SKM-1 (cell line): ENCODE data around the gene AQP1.

Source experiments
- DNase-seq: peaks from one replicate; lab custom pipeline; 2025; ENCODE audit not compliant: unreplicated experiment; lab: John Stamatoyannopoulos, UW

AQP1 gene

GRCh38 chr7:30933124-30933974 lies 21.7 kb downstream of the AQP1 start:
- DNase-seq = no peak

DNA sequence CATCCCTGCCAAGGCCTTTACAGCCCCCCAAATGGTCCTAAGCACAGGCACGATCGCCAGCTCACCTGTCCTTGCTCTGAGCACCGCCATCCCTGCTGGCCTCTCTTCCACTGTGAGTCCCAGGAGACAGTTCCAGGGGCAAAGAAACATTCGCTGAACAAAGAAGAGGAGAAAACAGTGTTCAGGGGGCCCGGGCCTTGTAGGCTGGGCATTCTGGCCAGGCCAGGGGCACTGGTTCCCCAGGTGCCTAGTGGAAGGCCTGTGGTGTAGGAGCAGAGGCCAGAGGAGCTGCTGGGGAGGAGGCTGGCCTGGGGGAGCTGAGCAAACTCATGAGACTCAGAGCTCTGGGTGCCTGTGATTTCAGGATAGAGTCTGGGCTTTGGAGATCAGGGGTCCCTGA lies 22.6 kb downstream of the AQP1 start:
- no peak for DNase-seq

- DNase-seq = no peak
These were observed 23.3 kb downstream of the AQP1 start for GRCh38 chr7:30934732-30935568.

GRCh38 chr7:30935569-30935877 lies 23.9 kb downstream of the AQP1 start:
- DNase-seq = no peak

- no peak for DNase-seq
These were observed 25.1 kb downstream of the AQP1 start for GRCh38 chr7:30936650-30937245.

GRCh38 chr7:30937416-30937815 lies 25.8 kb downstream of the AQP1 start:
- no peak for DNase-seq

GRCh38 chr7:30938435-30939316 lies 27.0 kb downstream of the AQP1 start:
- DNase-seq = peak; percentile 32

DNA sequence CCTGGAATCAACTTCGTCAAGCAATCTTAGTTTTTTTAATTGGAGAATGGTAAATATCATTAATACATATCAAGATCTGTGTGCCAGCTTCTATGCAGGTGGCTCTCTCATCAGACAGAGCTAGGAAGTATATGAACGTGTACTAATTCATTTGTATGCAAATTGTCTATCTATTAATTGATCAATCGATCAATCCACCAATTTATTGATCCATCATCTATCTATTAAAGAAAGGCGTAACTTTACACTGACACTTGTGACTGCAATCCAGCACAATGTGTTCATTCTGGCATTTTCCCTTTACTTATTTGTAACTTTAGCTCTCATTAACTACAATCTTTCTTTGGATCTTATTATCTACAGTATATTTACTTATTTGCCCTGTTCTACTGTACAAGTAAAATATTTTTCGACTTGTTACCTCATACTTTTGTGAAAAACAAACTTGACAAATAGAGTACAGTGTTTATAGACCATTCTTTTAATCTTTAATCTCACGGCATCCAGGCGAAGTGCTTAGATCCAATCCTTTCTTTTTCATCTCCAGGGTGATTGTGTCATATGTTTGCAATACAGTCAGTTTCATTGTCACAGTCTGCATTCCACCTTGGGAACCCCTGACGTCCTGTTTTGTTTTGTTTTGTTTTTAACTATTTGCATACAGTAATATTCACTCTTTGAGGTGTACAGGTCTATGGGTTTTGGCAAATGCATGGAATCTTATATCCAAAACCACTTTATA lies 30.1 kb downstream of the AQP1 start:
- no peak for DNase-seq

GRCh38 chr7:30950197-30950596 lies 38.5 kb downstream of the AQP1 start:
- no peak for DNase-seq

DNA sequence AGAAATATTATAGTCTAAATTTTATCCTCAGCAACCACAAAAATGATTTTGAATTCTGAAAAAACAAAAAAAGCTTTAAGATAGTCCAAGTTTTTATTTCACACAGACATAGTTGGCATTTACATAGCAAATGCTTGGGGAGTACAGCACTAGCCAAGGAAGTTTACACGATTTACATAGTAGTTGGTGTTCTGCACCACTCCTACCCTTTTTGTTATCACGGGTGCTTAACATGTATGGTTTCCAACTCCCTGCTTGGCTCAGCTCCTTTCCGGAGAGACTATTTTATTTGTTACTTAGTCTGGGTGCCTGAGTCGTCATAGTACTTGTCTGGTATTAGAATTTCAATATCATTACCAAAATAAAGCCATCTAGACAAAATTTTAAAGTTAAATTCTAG lies 43.3 kb downstream of the AQP1 start:
- DNase-seq = no peak

GRCh38 chr7:30956704-30957103 lies 45.1 kb downstream of the AQP1 start:
- no peak for DNase-seq

- no peak for DNase-seq
These were observed 52.2 kb downstream of the AQP1 start, which contains the start of gene GHRHR for GRCh38 chr7:30963842-30964241. TSS of gene GHRHR (plus strand) at chr7:30963953. CDS start at chr7:30964069, 116 bp downstream.

DNA sequence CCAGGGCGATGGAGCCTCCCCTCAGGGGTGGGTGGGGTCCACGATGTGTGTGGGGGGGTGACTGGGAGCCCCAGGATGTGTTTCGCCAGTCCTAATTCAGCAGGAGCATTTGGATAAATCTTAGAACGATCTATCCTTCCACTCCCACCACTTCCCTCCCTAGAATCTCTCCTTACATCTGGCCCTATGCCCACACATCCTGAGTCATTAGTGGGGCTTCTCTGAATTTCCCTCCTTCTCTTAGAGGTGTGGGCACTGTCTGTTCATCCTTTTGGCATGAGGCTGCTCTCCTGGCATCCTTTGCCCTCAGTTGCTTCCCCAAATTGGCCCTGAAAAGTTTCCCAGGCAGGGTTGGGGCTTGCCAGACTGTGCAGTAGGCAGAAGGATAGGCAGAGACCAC lies 53.7 kb downstream of the AQP1 start:
- DNase-seq = no peak

DNA sequence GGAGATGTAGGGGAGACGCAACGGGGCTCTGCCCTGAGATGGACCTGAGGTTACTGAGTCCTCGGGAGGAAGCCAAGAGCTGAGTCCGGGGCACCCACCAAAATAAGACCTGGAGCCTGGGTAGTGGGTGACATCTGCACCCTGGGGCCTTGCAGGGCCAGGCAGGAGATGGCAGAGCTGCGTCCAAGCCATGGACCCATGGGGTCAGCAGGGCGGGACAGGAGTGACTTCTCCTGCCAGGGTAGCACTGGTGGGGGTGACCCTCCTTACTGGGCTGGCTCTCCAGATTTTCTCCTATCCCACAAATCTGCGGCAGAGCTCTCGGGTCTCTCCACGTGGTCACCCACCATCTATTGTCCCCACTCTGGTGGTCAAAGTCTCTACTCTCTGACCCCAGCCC lies 54.2 kb downstream of the AQP1 start:
- no peak for DNase-seq

- peak; percentile 36 for DNase-seq
These were observed 56.6 kb downstream of the AQP1 start for GRCh38 chr7:30968294-30968693.

DNA sequence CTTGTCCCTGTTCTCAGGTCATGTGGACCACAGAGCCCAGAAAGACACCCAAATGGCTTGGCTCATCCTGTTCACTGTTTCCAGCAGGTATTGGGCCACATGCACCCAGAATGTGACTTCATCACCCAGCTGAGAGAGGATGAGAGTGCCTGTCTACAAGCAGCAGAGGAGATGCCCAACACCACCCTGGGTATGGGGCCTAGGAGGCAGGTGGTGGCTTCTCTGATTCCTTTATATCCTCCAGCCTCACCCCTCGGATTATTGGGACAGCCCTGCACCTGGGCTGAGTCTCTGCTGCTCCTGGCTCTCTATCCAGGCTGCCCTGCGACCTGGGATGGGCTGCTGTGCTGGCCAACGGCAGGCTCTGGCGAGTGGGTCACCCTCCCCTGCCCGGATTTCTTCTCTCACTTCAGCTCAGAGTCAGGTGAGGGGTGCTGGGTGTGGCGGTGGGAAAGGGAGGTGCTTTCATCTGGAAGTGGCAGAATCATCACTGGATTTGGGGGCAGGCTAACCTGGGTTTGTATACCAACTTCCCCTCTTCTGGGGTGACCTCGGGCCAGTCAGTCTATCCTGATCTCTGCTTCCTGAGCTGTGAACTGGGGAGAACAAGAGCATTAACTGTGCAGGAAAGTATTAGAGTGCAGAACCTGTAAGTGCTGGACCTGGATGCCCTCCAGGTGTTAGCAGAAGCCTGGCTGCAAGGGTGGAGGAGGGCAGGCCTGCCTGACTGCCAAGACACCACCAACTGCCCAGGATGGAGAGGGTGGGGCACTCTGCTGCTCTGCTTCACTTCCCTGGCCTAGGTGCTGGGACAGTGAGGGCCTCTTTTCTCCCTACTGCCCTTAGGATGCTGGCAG lies 57.3 kb downstream of the AQP1 start:
- DNase-seq = no peak

DNA sequence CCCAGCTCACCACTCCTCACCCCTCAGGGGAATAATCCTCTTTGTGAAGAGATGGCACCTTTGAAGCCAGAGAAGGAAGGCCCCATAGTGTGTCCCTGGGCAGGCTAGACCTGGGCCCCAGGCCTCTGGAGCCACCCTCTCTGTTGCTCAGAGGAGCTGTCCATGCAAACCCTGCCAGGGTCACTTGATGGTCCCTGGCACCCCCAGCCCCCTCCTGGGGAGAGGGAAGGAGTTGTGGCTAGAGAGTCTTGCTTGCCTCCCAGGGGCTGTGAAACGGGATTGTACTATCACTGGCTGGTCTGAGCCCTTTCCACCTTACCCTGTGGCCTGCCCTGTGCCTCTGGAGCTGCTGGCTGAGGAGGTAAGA lies 57.9 kb downstream of the AQP1 start:
- no peak for DNase-seq

DNA sequence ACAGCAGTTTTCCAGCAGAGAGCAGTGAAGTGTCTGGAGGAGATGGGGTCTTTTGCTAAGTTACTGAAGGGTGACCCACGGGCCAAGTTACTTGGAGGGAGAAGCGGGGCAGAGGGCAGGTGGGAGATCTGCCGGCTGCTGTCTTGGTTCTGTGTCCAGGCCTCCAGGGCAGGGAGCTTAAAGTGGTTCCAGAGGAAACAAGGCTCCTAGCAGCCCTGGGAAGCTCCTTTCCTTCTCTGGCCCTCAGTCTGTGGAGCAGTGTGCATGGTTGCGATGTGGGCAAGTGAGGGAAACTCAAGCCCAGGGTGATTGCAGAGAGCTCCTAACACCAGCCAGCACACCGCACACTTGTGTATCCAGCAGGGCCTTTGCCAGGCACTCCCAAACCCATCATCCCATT lies 58.4 kb downstream of the AQP1 start:
- DNase-seq = no peak

DNA sequence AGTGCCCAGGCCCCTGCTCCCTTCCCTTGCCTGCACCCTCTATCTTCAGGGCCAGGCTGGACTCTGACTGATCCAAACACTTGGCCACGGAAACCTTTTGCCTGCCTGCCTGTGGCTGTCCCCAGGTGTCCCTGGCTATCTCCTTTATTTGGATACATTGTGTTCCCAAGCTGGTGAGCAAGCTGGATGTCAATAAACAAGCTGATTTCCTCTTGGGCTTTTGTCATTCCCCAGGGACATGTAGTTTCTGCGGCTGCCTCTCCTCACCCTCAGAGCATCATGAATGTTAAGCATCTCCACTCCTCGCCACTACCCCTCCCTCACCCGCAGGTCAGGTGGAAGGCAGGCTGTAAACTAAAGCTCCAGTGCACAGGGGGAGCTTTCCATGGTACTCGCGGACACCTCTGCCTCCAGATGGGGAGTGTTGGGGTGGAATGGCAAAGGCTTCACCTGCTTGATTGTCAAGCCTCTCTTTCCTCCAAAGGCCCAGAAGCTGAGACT lies 59.0 kb downstream of the AQP1 start:
- no peak for DNase-seq
